SK-N-SH treated with all-trans-retinoic acid at 6 μM for 48 hours (cell line): Measurements from ENCODE around the gene CNEP1R1.

ENCODE experiments used
- ATAC-seq: fragments of 200-7000 bp; cut with Tn5 transposase; 3 replicates; pipeline ENCODE4 v1.9.1; 2020; ENCODE audit warnings: mild to moderate bottlenecking, moderate library complexity
- ARNTL ChIP-seq: fragments of 450-650 bp; formaldehyde crosslinking; IDR thresholded peaks from 2 replicates; pipeline ENCODE4 v1.5.0; 2020; ENCODE audit warnings: low read depth, mild to moderate bottlenecking, moderate library complexity, borderline replicate concordance
- BACH2 ChIP-seq: fragments of 250-450 bp; sonication (Bioruptor Pico); IDR thresholded peaks from 2 replicates; pipeline ENCODE4 v1.9.0; 2021; ENCODE audit warnings: mild to moderate bottlenecking, borderline replicate concordance
- CSDC2 ChIP-seq: fragments of 250-450 bp; sonication (Bioruptor Pico); IDR thresholded peaks from 2 replicates; pipeline ENCODE4 v1.5.0; 2020; ENCODE audit warnings: mild to moderate bottlenecking, moderate library complexity
- ESRRG ChIP-seq: fragments of 250-450 bp; sonication (Bioruptor Pico); IDR thresholded peaks from 2 replicates; pipeline ENCODE4 v1.6.1; 2021; ENCODE audit warnings: mild to moderate bottlenecking
- GLIS3 ChIP-seq: fragments of 250-450 bp; sonication (Bioruptor Pico); IDR thresholded peaks from 2 replicates; pipeline ENCODE4 v1.5.0; 2020; ENCODE audit warnings: mild to moderate bottlenecking, moderate library complexity
- ISL1 ChIP-seq: fragments of 250-450 bp; sonication (Bioruptor Pico); IDR thresholded peaks from 2 replicates; pipeline ENCODE4 v2.1.2; 2022; ENCODE audit warnings: mild to moderate bottlenecking, moderate library complexity
- OSR1 ChIP-seq: fragments of 250-450 bp; sonication (Bioruptor Pico); IDR thresholded peaks from 2 replicates; pipeline ENCODE4 v1.8.0; 2022; ENCODE audit warnings: moderate library complexity, mild to moderate bottlenecking, inconsistent platforms
- PPARA ChIP-seq: fragments of 250-450 bp; sonication (Bioruptor Pico); IDR thresholded peaks from 2 replicates; pipeline ENCODE4 v1.5.0; 2020; ENCODE audit warnings: mild to moderate bottlenecking, borderline replicate concordance
- SNAI2 ChIP-seq: fragments of 250-450 bp; sonication (Bioruptor Pico); IDR thresholded peaks from 2 replicates; pipeline ENCODE4 v1.5.0; 2020; ENCODE audit warnings: mild to moderate bottlenecking, moderate library complexity
- TCF4 ChIP-seq: fragments of 250-450 bp; sonication (Bioruptor Pico); IDR thresholded peaks from 2 replicates; pipeline ENCODE4 v1.8.0; 2021; ENCODE audit warnings: mild to moderate bottlenecking, moderate library complexity, borderline replicate concordance
- TOX ChIP-seq: fragments of 250-450 bp; sonication (Bioruptor Pico); IDR thresholded peaks from 2 replicates; pipeline ENCODE4 v1.8.0; 2021; ENCODE audit warnings: mild to moderate bottlenecking, moderate library complexity, borderline replicate concordance
- ZC3H10 ChIP-seq: fragments of 250-450 bp; sonication (Bioruptor Pico); IDR thresholded peaks from 2 replicates; pipeline ENCODE4 v1.5.1; 2021; ENCODE audit warnings: mild to moderate bottlenecking, moderate library complexity
- ZFP3 ChIP-seq: fragments of 250-450 bp; sonication (Bioruptor Pico); IDR thresholded peaks from 2 replicates; pipeline ENCODE4 v1.5.0; 2020; ENCODE audit warnings: mild to moderate bottlenecking, moderate library complexity
- ZFP30 ChIP-seq: fragments of 450-650 bp; formaldehyde crosslinking; IDR thresholded peaks from 2 replicates; pipeline ENCODE4 v1.5.0; 2022; ENCODE audit warnings: mild to moderate bottlenecking, moderate library complexity
- ZNF565 ChIP-seq: fragments of 450-650 bp; formaldehyde crosslinking; conservative IDR thresholded peaks from 2 replicates; pipeline ENCODE4 v1.5.0; 2020; ENCODE audit warnings: low read depth, mild to moderate bottlenecking, moderate library complexity
- ZNF70 ChIP-seq: fragments of 450-650 bp; formaldehyde crosslinking; IDR thresholded peaks from 2 replicates; pipeline ENCODE4 v1.5.0; 2020; ENCODE audit warnings: mild to moderate bottlenecking, moderate library complexity
- ZNF8 ChIP-seq: fragments of 450-650 bp; formaldehyde crosslinking; IDR thresholded peaks from 2 replicates; pipeline ENCODE4 v1.5.0; 2020; ENCODE audit warnings: mild to moderate bottlenecking, moderate library complexity
- TF ChIP-seq, protein P1 (sequence below): fragments of 250-450 bp; sonication (Bioruptor Pico); IDR thresholded peaks from 2 replicates; pipeline ENCODE4 v1.8.0; 2021; ENCODE audit warnings: low read depth, mild to moderate bottlenecking, moderate library complexity, borderline replicate concordance
- TF ChIP-seq, protein P2 (sequence below): fragments of 250-450 bp; sonication (Bioruptor Pico); IDR thresholded peaks from 2 replicates; pipeline ENCODE4 v1.5.1; 2020; ENCODE audit warnings: low read depth, mild to moderate bottlenecking, moderate library complexity
- TF ChIP-seq, protein P3 (sequence below): fragments of 250-450 bp; sonication (Bioruptor Pico); IDR thresholded peaks from 2 replicates; pipeline ENCODE4 v1.5.0; 2020; ENCODE audit warnings: mild to moderate bottlenecking, moderate library complexity
- TF ChIP-seq, protein P4 (sequence below): fragments of 250-450 bp; sonication (Bioruptor Pico); IDR thresholded peaks from 2 replicates; pipeline ENCODE4 v1.8.0; 2020; ENCODE audit warnings: mild to moderate bottlenecking, moderate library complexity, borderline replicate concordance
- TF ChIP-seq, protein P5 (sequence below): fragments of 250-450 bp; sonication (Bioruptor Pico); IDR thresholded peaks from 2 replicates; pipeline ENCODE4 v1.5.1; 2021; ENCODE audit warnings: mild to moderate bottlenecking, moderate library complexity

The CNEP1R1 gene

DNA sequence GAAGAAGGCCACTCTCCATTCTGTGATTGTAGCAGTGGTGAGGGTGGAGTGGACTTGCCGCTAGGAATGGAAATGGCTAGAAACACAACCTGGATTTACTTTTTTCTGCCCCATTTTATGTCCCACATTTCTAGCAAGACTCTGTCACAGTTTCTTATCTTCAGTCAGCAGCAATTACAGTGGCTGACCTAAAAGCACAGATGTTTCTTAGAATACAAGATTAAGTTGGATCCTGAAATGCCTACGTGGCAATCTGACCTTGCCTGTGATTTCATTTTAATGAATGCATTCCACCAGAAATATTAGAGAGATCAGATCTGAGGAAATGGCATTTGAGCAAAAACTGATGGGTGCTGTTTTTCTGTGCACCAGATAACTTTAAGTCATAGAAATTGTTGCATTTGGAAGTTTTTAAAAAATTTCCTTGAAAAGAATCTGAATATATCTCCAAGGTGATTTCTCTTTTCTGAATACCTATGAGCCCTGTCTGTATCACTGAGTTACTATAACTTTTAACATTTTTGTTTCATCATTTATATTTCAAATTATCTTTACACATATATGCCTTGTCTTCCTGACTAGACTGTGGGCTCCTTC, 46.1 kb downstream of the CNEP1R1 start:
- no peak for ATAC-seq
- TF ChIP-seq, protein P1, sequence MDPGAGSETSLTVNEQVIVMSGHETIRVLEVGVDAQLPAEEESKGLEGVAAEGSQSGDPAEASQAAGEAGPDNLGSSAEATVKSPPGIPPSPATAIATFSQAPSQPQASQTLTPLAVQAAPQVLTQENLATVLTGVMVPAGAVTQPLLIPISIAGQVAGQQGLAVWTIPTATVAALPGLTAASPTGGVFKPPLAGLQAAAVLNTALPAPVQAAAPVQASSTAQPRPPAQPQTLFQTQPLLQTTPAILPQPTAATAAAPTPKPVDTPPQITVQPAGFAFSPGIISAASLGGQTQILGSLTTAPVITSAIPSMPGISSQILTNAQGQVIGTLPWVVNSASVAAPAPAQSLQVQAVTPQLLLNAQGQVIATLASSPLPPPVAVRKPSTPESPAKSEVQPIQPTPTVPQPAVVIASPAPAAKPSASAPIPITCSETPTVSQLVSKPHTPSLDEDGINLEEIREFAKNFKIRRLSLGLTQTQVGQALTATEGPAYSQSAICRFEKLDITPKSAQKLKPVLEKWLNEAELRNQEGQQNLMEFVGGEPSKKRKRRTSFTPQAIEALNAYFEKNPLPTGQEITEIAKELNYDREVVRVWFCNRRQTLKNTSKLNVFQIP (CRISPR knock-in tag), result no peak
- TF ChIP-seq ZNF8 (CRISPR knock-in tag), result no peak
- TF ChIP-seq BACH2 (CRISPR knock-in tag), result no peak
- no peak for TF ChIP-seq ZC3H10
- TF ChIP-seq, protein P2, sequence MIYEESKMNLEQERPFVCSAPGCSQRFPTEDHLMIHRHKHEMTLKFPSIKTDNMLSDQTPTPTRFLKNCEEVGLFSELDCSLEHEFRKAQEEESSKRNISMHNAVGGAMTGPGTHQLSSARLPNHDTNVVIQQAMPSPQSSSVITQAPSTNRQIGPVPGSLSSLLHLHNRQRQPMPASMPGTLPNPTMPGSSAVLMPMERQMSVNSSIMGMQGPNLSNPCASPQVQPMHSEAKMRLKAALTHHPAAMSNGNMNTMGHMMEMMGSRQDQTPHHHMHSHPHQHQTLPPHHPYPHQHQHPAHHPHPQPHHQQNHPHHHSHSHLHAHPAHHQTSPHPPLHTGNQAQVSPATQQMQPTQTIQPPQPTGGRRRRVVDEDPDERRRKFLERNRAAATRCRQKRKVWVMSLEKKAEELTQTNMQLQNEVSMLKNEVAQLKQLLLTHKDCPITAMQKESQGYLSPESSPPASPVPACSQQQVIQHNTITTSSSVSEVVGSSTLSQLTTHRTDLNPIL (CRISPR knock-in tag), result no peak
- no peak for TF ChIP-seq ESRRG (CRISPR knock-in tag)
- TF ChIP-seq PPARA (CRISPR knock-in tag), result no peak

DNA sequence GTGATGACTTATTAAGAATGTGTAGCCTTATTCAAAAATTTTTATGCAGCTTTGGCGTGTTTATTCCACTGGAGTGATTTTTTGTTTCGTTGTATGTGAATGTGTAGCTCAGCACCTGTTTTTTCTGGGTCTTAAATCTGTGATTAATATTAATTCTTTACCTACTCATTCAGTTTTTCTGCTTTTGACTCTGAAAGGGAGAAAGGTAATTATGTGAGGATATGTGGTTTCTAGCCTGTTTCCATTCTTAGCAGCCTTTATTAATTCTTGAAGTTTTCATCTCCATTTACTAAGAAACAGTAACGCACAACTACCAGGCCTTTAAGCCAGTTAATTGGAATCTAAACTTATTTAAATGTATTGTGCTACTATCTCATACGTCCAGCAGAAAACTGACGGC, 47.7 kb downstream of the CNEP1R1 start:
- no peak for TF ChIP-seq ZFP3
- TF ChIP-seq SNAI2 (CRISPR knock-in tag), result no peak
- TF ChIP-seq, protein P2 (CRISPR knock-in tag), result no peak
- TF ChIP-seq ZNF565 (CRISPR knock-in tag), result no peak
- TF ChIP-seq ZC3H10, result no peak
- TF ChIP-seq TCF4 (CRISPR knock-in tag), result no peak
- TF ChIP-seq ZNF8 (CRISPR knock-in tag), result no peak
- TF ChIP-seq, protein P3, sequence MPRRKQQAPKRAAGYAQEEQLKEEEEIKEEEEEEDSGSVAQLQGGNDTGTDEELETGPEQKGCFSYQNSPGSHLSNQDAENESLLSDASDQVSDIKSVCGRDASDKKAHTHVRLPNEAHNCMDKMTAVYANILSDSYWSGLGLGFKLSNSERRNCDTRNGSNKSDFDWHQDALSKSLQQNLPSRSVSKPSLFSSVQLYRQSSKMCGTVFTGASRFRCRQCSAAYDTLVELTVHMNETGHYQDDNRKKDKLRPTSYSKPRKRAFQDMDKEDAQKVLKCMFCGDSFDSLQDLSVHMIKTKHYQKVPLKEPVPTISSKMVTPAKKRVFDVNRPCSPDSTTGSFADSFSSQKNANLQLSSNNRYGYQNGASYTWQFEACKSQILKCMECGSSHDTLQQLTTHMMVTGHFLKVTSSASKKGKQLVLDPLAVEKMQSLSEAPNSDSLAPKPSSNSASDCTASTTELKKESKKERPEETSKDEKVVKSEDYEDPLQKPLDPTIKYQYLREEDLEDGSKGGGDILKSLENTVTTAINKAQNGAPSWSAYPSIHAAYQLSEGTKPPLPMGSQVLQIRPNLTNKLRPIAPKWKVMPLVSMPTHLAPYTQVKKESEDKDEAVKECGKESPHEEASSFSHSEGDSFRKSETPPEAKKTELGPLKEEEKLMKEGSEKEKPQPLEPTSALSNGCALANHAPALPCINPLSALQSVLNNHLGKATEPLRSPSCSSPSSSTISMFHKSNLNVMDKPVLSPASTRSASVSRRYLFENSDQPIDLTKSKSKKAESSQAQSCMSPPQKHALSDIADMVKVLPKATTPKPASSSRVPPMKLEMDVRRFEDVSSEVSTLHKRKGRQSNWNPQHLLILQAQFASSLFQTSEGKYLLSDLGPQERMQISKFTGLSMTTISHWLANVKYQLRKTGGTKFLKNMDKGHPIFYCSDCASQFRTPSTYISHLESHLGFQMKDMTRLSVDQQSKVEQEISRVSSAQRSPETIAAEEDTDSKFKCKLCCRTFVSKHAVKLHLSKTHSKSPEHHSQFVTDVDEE, result no peak
- no peak for TF ChIP-seq TOX
- TF ChIP-seq PPARA (CRISPR knock-in tag), result no peak
- TF ChIP-seq, protein P1 (CRISPR knock-in tag), result no peak
- no peak for TF ChIP-seq CSDC2 (CRISPR knock-in tag)
- no peak for TF ChIP-seq ISL1 (CRISPR knock-in tag)
- no peak for TF ChIP-seq ZNF70 (CRISPR knock-in tag)

DNA sequence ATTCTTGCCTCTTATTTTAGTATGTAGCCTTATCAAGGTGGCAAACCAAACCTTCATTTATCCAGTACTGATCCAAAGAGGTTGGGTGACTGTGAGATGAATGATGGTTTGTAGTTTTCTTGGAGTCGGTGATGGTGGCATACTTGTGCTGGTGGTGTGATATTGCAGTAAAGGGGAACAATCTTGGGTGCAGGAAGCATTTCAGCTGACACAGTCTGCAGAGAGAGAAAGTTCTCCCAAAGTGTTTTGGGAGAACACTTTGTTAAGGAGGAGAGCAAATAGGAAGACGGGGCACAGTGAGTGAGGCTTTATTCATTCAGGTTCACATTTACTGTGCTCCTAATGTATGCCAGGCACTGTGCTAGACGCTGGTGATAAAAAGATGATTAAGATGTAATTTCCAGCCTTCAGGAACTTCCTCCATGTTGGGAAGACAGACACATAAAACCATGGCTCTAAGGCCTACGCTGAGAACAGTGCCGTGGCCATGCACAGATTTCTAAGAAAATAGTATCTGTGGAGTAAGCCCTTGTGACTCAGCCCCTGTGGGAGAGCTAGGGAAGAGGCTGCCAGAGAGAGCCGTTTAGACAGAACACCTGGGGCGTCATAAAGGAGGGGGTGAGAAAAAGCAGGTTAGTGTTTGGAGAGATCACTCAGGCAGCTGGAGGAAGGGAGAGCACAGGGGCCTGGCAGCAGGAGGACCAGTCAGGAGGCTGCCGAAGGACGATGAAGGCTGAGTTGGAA, 54.5 kb downstream of the CNEP1R1 start:
- no peak for ATAC-seq
- TF ChIP-seq ZFP30 (CRISPR knock-in tag) (no peak), BACH2 (CRISPR knock-in tag) (no peak), ARNTL (CRISPR knock-in tag) (no peak), TCF4 (CRISPR knock-in tag) (no peak), ZNF8 (CRISPR knock-in tag) (no peak), ESRRG (CRISPR knock-in tag) (no peak), GLIS3 (CRISPR knock-in tag) (no peak), ZNF70 (CRISPR knock-in tag) (no peak), OSR1 (no peak), PPARA (CRISPR knock-in tag) (no peak), ZC3H10 (no peak), TOX (no peak)
- TF ChIP-seq, protein P4, sequence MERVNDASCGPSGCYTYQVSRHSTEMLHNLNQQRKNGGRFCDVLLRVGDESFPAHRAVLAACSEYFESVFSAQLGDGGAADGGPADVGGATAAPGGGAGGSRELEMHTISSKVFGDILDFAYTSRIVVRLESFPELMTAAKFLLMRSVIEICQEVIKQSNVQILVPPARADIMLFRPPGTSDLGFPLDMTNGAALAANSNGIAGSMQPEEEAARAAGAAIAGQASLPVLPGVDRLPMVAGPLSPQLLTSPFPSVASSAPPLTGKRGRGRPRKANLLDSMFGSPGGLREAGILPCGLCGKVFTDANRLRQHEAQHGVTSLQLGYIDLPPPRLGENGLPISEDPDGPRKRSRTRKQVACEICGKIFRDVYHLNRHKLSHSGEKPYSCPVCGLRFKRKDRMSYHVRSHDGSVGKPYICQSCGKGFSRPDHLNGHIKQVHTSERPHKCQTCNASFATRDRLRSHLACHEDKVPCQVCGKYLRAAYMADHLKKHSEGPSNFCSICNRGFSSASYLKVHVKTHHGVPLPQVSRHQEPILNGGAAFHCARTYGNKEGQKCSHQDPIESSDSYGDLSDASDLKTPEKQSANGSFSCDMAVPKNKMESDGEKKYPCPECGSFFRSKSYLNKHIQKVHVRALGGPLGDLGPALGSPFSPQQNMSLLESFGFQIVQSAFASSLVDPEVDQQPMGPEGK (CRISPR knock-in tag), result no peak
- TF ChIP-seq, protein P1 (CRISPR knock-in tag), result no peak
- TF ChIP-seq, protein P5, sequence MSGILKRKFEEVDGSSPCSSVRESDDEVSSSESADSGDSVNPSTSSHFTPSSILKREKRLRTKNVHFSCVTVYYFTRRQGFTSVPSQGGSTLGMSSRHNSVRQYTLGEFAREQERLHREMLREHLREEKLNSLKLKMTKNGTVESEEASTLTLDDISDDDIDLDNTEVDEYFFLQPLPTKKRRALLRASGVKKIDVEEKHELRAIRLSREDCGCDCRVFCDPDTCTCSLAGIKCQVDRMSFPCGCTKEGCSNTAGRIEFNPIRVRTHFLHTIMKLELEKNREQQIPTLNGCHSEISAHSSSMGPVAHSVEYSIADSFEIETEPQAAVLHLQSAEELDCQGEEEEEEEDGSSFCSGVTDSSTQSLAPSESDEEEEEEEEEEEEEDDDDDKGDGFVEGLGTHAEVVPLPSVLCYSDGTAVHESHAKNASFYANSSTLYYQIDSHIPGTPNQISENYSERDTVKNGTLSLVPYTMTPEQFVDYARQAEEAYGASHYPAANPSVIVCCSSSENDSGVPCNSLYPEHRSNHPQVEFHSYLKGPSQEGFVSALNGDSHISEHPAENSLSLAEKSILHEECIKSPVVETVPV (CRISPR knock-in tag), result no peak

More for the DNA sequence above, 47.7 kb downstream of the CNEP1R1 start:
- no peak for ATAC-seq
